Measurements from ENCODE around the gene GGTA1.
"Not testable (repeated sequence)": the region's sequence is repeated elsewhere in the genome, so short reads cannot be mapped to it uniquely, and the experiment has no call there.

The GGTA1 gene

GRCh38 chr9:121437891-121438290 lies 61.8 kb downstream of the GGTA1 start:
- Histone ChIP-seq H4K8ac (ENCODE audit: low read length) (no peak overlapping the region), H3K4me2 (ENCODE audit: low read length, poor library complexity, severe bottlenecking) (no peak overlapping the region), H2AFZ (ENCODE audit: low read depth, low read length) (no peak overlapping the region), H3K27me3 (ENCODE audit: control insufficient read depth in 1 of 2, insufficient read depth in 1 of 2, low read length in 2 of 2) (peaks cover 18 to 41% of the 10 kb centered on the region in 2 experiments), H3K9ac (ENCODE audit: low read length) (no peak overlapping the region), H3K14ac (ENCODE audit: low read length in 2 of 2) (no peak overlapping the region), H2BK12ac (ENCODE audit: low read length in 2 of 2) (no peak overlapping the region), H3K18ac (ENCODE audit: low read depth in 1 of 2, low read length in 2 of 2) (no peak overlapping the region), H4K91ac (ENCODE audit: low read length) (no peak overlapping the region), H3K9me3 (ENCODE audit: control insufficient read depth, low read length) (no peaks in the 10 kb centered on the region), H3K4me1 (ENCODE audit: control insufficient read depth, insufficient read depth, low read depth, low read length) (no peaks in the 10 kb centered on the region), H3K79me1 (replicated peaks; ENCODE audit: low read length, poor library complexity, severe bottlenecking) (no peaks in the 10 kb centered on the region), H3K23ac (ENCODE audit: low read length in 2 of 2) (no peak overlapping the region), H2BK5ac (ENCODE audit: low read depth, low read length, poor library complexity, severe bottlenecking) (no peak overlapping the region), H3K36me3 (ENCODE audit: control insufficient read depth in 1 of 2, insufficient read depth in 2 of 2, low read depth in 1 of 2, low read length in 2 of 2) (no peaks in the 10 kb centered on the region), H3K4me3 (ENCODE audit: insufficient read depth in 1 of 2, low read depth in 1 of 2, low read length in 2 of 2) (no peak overlapping the region), H3K27ac (ENCODE audit: low read length, poor library complexity, severe bottlenecking) (no peak overlapping the region), H2AK5ac (ENCODE audit: low read length, severe bottlenecking) (no peak overlapping the region), H2BK15ac (ENCODE audit: low read depth, poor library complexity, severe bottlenecking) (no peak overlapping the region), H2BK120ac (ENCODE audit: low read depth, low read length) (no peak overlapping the region), H3K4ac (ENCODE audit: low read depth in 1 of 2, low read length in 2 of 2) (no peak overlapping the region)
- WGBS = no CpG with 5 or more reads among the region's 3 CpGs
- DNase-seq = no peak

GRCh38 chr9:121437046-121437445 lies 62.6 kb downstream of the GGTA1 start:
- H4K91ac ChIP-seq (ENCODE audit: low read length); H3K14ac ChIP-seq (ENCODE audit: low read length in 2 of 2); H3K4me3 ChIP-seq (ENCODE audit: insufficient read depth in 1 of 2, low read depth in 1 of 2, low read length in 2 of 2); H4K8ac ChIP-seq (ENCODE audit: low read length); H2BK5ac ChIP-seq (ENCODE audit: low read depth, low read length, poor library complexity, severe bottlenecking); H3K23ac ChIP-seq (ENCODE audit: low read length in 2 of 2); H2BK15ac ChIP-seq (ENCODE audit: low read depth, poor library complexity, severe bottlenecking); H3K18ac ChIP-seq (ENCODE audit: low read depth in 1 of 2, low read length in 2 of 2); H3K4ac ChIP-seq (ENCODE audit: low read depth in 1 of 2, low read length in 2 of 2); H3K9me3 ChIP-seq (ENCODE audit: control insufficient read depth, low read length); H2BK12ac ChIP-seq (ENCODE audit: low read length in 2 of 2); H3K4me1 ChIP-seq (ENCODE audit: control insufficient read depth, insufficient read depth, low read depth, low read length); H3K27ac ChIP-seq (ENCODE audit: low read length, poor library complexity, severe bottlenecking); H2AFZ ChIP-seq (ENCODE audit: low read depth, low read length); H2BK120ac ChIP-seq (ENCODE audit: low read depth, low read length); H3K9ac ChIP-seq (ENCODE audit: low read length); H2AK5ac ChIP-seq (ENCODE audit: low read length, severe bottlenecking); H3K4me2 ChIP-seq (ENCODE audit: low read length, poor library complexity, severe bottlenecking); DNase-seq; H3K79me1 ChIP-seq (replicated peaks; ENCODE audit: low read length, poor library complexity, severe bottlenecking); H3K36me3 ChIP-seq (ENCODE audit: control insufficient read depth in 1 of 2, insufficient read depth in 2 of 2, low read depth in 1 of 2, low read length in 2 of 2): not testable (repeated sequence)
- WGBS = no CpG with 5 or more reads among the region's 3 CpGs
- H3K27me3 ChIP-seq (ENCODE audit: control insufficient read depth in 1 of 2, insufficient read depth in 1 of 2, low read length in 2 of 2) = peaks cover 9 to 33% of the 10 kb centered on the region in 2 experiments

- no peak overlapping the region for H3K23ac ChIP-seq (ENCODE audit: low read length in 2 of 2)
- DNase-seq = peak; percentile 69
- no peak overlapping the region for H3K9ac ChIP-seq (ENCODE audit: low read length)
- H2BK15ac ChIP-seq (ENCODE audit: low read depth, poor library complexity, severe bottlenecking) = no peak overlapping the region
- H2BK5ac ChIP-seq (ENCODE audit: low read depth, low read length, poor library complexity, severe bottlenecking) = no peak overlapping the region
- no peaks in the 10 kb centered on the region for H3K9me3 ChIP-seq (ENCODE audit: control insufficient read depth, low read length)
- H3K27ac ChIP-seq (ENCODE audit: low read length, poor library complexity, severe bottlenecking) = no peak overlapping the region
- no peaks in the 10 kb centered on the region for H3K36me3 ChIP-seq (ENCODE audit: control insufficient read depth in 1 of 2, insufficient read depth in 2 of 2, low read depth in 1 of 2, low read length in 2 of 2)
- no peak overlapping the region for H2AK5ac ChIP-seq (ENCODE audit: low read length, severe bottlenecking)
- no peaks in the 10 kb centered on the region for H3K4me1 ChIP-seq (ENCODE audit: control insufficient read depth, insufficient read depth, low read depth, low read length)
- no peak overlapping the region for H4K8ac ChIP-seq (ENCODE audit: low read length)
- H3K4me3 ChIP-seq (ENCODE audit: insufficient read depth in 1 of 2, low read depth in 1 of 2, low read length in 2 of 2) = no peak overlapping the region
- H3K18ac ChIP-seq (ENCODE audit: low read depth in 1 of 2, low read length in 2 of 2) = no peak overlapping the region
- H3K14ac ChIP-seq (ENCODE audit: low read length in 2 of 2) = no peak overlapping the region
- no peaks in the 10 kb centered on the region for H3K79me1 ChIP-seq (replicated peaks; ENCODE audit: low read length, poor library complexity, severe bottlenecking)
- H4K91ac ChIP-seq (ENCODE audit: low read length) = no peak overlapping the region
- H3K4me2 ChIP-seq (ENCODE audit: low read length, poor library complexity, severe bottlenecking) = no peak overlapping the region
- no peak overlapping the region for H2BK12ac ChIP-seq (ENCODE audit: low read length in 2 of 2)
- H3K27me3 ChIP-seq (ENCODE audit: control insufficient read depth in 1 of 2, insufficient read depth in 1 of 2, low read length in 2 of 2) = peaks cover 0 to 21% of the 10 kb centered on the region in 2 experiments
- no peak overlapping the region for H3K4ac ChIP-seq (ENCODE audit: low read depth in 1 of 2, low read length in 2 of 2)
- no peak overlapping the region for H2AFZ ChIP-seq (ENCODE audit: low read depth, low read length)
- no peak overlapping the region for H2BK120ac ChIP-seq (ENCODE audit: low read depth, low read length)
Measured at GRCh38 chr9:121434969-121435368, 64.7 kb downstream of the GGTA1 start.

- Histone ChIP-seq H2BK12ac (ENCODE audit: low read length in 2 of 2) (no peak overlapping the region), H3K4me3 (ENCODE audit: insufficient read depth in 1 of 2, low read depth in 1 of 2, low read length in 2 of 2) (no peak overlapping the region), H3K18ac (ENCODE audit: low read depth in 1 of 2, low read length in 2 of 2) (no peak overlapping the region), H3K23ac (ENCODE audit: low read length in 2 of 2) (no peak overlapping the region), H3K9me3 (ENCODE audit: control insufficient read depth, low read length) (peaks cover 3% of the 10 kb centered on the region), H3K4ac (ENCODE audit: low read depth in 1 of 2, low read length in 2 of 2) (no peak overlapping the region), H4K91ac (ENCODE audit: low read length) (no peak overlapping the region), H2AK5ac (ENCODE audit: low read length, severe bottlenecking) (no peak overlapping the region), H3K14ac (ENCODE audit: low read length in 2 of 2) (no peak overlapping the region), H3K4me1 (ENCODE audit: control insufficient read depth, insufficient read depth, low read depth, low read length) (no peaks in the 10 kb centered on the region), H3K9ac (ENCODE audit: low read length) (no peak overlapping the region), H3K36me3 (ENCODE audit: control insufficient read depth in 1 of 2, insufficient read depth in 2 of 2, low read depth in 1 of 2, low read length in 2 of 2) (no peaks in the 10 kb centered on the region), H2BK120ac (ENCODE audit: low read depth, low read length) (no peak overlapping the region), H3K4me2 (ENCODE audit: low read length, poor library complexity, severe bottlenecking) (no peak overlapping the region), H4K8ac (ENCODE audit: low read length) (no peak overlapping the region), H2AFZ (ENCODE audit: low read depth, low read length) (no peak overlapping the region), H2BK5ac (ENCODE audit: low read depth, low read length, poor library complexity, severe bottlenecking) (no peak overlapping the region), H3K27me3 (ENCODE audit: control insufficient read depth in 1 of 2, insufficient read depth in 1 of 2, low read length in 2 of 2) (peaks cover 6 to 16% of the 10 kb centered on the region in 2 experiments), H2BK15ac (ENCODE audit: low read depth, poor library complexity, severe bottlenecking) (no peak overlapping the region), H3K27ac (ENCODE audit: low read length, poor library complexity, severe bottlenecking) (no peak overlapping the region), H3K79me1 (replicated peaks; ENCODE audit: low read length, poor library complexity, severe bottlenecking) (no peaks in the 10 kb centered on the region)
- WGBS = 40% methylated on average over 1 of the region's 1 CpG
- no peak for DNase-seq
Measured at GRCh38 chr9:121427899-121428298, 71.7 kb downstream of the GGTA1 start.

Measured in mesenchymal stem cell (in vitro differentiated cells and primary cell).